ENCODE data around the gene CEPT1. TPM values are rescaled to one million over a fixed set of nuclear protein-coding genes. Genes with fewer than 3 reads are reported as not detected.

Gene CEPT1
- polyA plus RNA-seq, 1 of the 3 experiments (the other 2 are of a cell fraction) = 11.6 TPM

DNA sequence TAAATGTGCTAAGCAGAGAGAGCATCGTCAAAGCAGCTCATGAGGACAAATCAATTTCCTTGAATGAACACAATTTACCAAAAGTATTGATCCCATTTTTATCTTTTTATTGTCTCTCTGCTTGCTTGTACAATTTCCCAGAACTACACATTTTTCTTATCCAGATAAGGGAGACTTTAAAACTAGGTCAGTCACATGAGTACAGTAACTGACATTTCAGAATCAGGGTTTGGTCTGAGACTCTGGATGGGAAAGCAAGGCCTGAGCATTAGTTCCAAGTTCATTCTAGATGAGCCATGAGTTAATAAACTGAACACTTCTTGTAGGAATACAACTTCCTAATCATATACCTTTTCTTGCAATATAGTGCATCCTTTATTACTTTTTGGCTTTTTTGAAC, 71.9 kb downstream of the CEPT1 start (continued):
- TF ChIP-seq TEAD4 (IDR thresholded peaks at IDR 0.05; ENCODE audit: borderline replicate concordance, insufficient read depth) (no peak), RAD21 (IDR thresholded peaks at IDR 0.05; ENCODE audit: low read length) (no peak), RFX5 (IDR thresholded peaks at IDR 0.05; ENCODE audit: low read length) (no peak)

DNA sequence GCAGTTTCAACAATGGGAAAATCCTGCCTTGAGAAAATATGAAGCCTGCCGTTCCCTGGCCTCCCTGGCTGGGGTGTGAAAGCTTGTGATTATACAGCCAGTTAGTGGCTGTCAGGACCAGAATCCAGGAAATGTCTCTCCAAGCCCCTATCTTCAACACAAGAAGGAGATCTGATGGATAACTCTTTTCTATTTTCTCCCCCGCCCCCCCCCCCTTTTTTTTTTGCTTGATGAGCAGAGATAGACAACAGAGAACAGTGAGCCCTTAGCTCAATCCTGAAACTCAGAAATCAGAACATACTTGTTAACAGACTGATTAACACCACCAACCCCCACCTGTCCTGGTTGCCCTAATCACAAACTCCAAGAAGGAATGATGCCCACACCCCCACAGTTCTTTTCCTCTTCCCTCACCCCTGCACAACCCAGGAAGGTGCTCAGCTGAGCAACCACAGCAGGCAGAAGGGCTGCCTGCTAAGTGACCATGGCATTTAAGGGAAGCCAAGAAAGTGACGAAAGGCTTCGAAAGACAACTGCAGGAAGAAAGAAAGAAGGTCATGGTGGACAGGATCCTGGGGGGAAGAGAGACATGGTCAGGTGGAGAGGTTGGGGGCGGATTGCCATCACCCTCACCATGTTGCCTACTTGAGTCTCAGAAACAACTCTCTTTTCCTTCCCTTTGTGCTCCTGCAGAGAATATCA, 72.8 kb downstream of the CEPT1 start:
- Histone ChIP-seq H3K9me3 (no peaks in the 10 kb centered on the region), H3K27me3 (ENCODE audit: insufficient read depth) (no peaks in the 10 kb centered on the region), H4K20me1 (ENCODE audit: insufficient read depth) (no peaks in the 10 kb centered on the region), H3K4me2 (no peak overlapping the region), H3K4me3 (ENCODE audit: low read depth in 2 of 2, low read length in 1 of 2) (no peak overlapping the region), H3K9me2 (no peaks in the 10 kb centered on the region), H3F3A (replicated peaks; ENCODE audit: insufficient read depth) (no peaks in the 10 kb centered on the region), H2AFZ (ENCODE audit: low read depth) (no peak overlapping the region), H3K4me1 (ENCODE audit: control insufficient read depth in 1 of 2, insufficient read depth in 2 of 2, low read depth in 1 of 2, low read length in 1 of 2) (no peaks in the 10 kb centered on the region), H3K36me3 (replicated peaks in 1 of 2; ENCODE audit: control insufficient read depth in 1 of 2, insufficient read depth in 2 of 2, low read length in 1 of 2) (no peaks in the 10 kb centered on the region), H3K79me2 (ENCODE audit: insufficient read depth) (no peaks in the 10 kb centered on the region), H3K27ac (ENCODE audit: low read depth in 2 of 2, low read length in 1 of 2) (no peak overlapping the region), H3K9ac (no peak overlapping the region)
- DNase-seq = no peak
- TF ChIP-seq, protein P1, sequence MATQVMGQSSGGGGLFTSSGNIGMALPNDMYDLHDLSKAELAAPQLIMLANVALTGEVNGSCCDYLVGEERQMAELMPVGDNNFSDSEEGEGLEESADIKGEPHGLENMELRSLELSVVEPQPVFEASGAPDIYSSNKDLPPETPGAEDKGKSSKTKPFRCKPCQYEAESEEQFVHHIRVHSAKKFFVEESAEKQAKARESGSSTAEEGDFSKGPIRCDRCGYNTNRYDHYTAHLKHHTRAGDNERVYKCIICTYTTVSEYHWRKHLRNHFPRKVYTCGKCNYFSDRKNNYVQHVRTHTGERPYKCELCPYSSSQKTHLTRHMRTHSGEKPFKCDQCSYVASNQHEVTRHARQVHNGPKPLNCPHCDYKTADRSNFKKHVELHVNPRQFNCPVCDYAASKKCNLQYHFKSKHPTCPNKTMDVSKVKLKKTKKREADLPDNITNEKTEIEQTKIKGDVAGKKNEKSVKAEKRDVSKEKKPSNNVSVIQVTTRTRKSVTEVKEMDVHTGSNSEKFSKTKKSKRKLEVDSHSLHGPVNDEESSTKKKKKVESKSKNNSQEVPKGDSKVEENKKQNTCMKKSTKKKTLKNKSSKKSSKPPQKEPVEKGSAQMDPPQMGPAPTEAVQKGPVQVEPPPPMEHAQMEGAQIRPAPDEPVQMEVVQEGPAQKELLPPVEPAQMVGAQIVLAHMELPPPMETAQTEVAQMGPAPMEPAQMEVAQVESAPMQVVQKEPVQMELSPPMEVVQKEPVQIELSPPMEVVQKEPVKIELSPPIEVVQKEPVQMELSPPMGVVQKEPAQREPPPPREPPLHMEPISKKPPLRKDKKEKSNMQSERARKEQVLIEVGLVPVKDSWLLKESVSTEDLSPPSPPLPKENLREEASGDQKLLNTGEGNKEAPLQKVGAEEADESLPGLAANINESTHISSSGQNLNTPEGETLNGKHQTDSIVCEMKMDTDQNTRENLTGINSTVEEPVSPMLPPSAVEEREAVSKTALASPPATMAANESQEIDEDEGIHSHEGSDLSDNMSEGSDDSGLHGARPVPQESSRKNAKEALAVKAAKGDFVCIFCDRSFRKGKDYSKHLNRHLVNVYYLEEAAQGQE (IDR thresholded peaks at IDR 0.05; ENCODE audit: low read depth, low read length) = no peak
- TF ChIP-seq MEF2A (IDR thresholded peaks at IDR 0.05; ENCODE audit: borderline replicate concordance, low read depth) (no peak), GABPA (IDR thresholded peaks at IDR 0.05; ENCODE audit: low read depth) (no peak), FOSL2 (IDR thresholded peaks at IDR 0.05; ENCODE audit: borderline replicate concordance, low read depth) (no peak), TEAD4 (IDR thresholded peaks at IDR 0.05; ENCODE audit: borderline replicate concordance, insufficient read depth) (no peak), EP300 (IDR thresholded peaks at IDR 0.05; ENCODE audit: borderline replicate concordance in 1 of 2, low read depth in 1 of 2, low read length in 1 of 2) (no peak), EZH2phosphoT487 (IDR thresholded peaks at IDR 0.05; ENCODE audit: borderline replicate concordance, low read depth) (no peak), YY1 (IDR thresholded peaks at IDR 0.05; ENCODE audit: low read depth) (no peak)
- TF ChIP-seq, protein P2, sequence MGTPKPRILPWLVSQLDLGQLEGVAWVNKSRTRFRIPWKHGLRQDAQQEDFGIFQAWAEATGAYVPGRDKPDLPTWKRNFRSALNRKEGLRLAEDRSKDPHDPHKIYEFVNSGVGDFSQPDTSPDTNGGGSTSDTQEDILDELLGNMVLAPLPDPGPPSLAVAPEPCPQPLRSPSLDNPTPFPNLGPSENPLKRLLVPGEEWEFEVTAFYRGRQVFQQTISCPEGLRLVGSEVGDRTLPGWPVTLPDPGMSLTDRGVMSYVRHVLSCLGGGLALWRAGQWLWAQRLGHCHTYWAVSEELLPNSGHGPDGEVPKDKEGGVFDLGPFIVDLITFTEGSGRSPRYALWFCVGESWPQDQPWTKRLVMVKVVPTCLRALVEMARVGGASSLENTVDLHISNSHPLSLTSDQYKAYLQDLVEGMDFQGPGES (IDR thresholded peaks at IDR 0.05; ENCODE audit: low read depth, low read length) = no peak
- TF ChIP-seq, protein P3, sequence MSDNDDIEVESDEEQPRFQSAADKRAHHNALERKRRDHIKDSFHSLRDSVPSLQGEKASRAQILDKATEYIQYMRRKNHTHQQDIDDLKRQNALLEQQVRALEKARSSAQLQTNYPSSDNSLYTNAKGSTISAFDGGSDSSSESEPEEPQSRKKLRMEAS (IDR thresholded peaks at IDR 0.05; ENCODE audit: low read depth) = no peak
- TF ChIP-seq, protein P4, sequence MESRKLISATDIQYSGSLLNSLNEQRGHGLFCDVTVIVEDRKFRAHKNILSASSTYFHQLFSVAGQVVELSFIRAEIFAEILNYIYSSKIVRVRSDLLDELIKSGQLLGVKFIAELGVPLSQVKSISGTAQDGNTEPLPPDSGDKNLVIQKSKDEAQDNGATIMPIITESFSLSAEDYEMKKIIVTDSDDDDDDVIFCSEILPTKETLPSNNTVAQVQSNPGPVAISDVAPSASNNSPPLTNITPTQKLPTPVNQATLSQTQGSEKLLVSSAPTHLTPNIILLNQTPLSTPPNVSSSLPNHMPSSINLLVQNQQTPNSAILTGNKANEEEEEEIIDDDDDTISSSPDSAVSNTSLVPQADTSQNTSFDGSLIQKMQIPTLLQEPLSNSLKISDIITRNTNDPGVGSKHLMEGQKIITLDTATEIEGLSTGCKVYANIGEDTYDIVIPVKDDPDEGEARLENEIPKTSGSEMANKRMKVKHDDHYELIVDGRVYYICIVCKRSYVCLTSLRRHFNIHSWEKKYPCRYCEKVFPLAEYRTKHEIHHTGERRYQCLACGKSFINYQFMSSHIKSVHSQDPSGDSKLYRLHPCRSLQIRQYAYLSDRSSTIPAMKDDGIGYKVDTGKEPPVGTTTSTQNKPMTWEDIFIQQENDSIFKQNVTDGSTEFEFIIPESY (IDR thresholded peaks at IDR 0.05; ENCODE audit: borderline replicate concordance, low read depth) = no peak
- TF ChIP-seq, protein P5, sequence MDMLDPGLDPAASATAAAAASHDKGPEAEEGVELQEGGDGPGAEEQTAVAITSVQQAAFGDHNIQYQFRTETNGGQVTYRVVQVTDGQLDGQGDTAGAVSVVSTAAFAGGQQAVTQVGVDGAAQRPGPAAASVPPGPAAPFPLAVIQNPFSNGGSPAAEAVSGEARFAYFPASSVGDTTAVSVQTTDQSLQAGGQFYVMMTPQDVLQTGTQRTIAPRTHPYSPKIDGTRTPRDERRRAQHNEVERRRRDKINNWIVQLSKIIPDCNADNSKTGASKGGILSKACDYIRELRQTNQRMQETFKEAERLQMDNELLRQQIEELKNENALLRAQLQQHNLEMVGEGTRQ (IDR thresholded peaks at IDR 0.05; ENCODE audit: borderline replicate concordance, low read depth, low read length) = no peak
- WGBS (ENCODE audit: low lambda C conversion rate) = 69% methylated on average over 5 of the region's 5 CpGs
- ChIA-PET CTCF (interaction anchor here (0.8 to 1.6 kb wide), 2 partner anchors 10 to 11 kb away, joined by 3 to 4 read pairs; no protein-coding TSS in a partner anchor), POLR2A (no interaction called here)
